SU-DHL-6 (cell line): ENCODE measurements around the gene DBN1.

Source experiments
- H2AFZ ChIP-seq: fragments of 200-600 bp; sonication (generic); 2 replicates; pipeline ENCODE4 v1.6.1; 2014; ENCODE audit warnings: low read depth, mild to moderate bottlenecking, moderate library complexity, mixed read lengths, antibody characterized with exemption, low read length; ENCODE audit not compliant: severe bottlenecking
- H3F3A ChIP-seq: fragments of 200-600 bp; shearing (Covaris generic); 2 replicates; pipeline ENCODE4 v1.6.0; 2016; ENCODE audit warnings: antibody characterized with exemption, mild to moderate bottlenecking; ENCODE audit not compliant: insufficient read depth
- H3K27ac ChIP-seq: fragments of 200-600 bp; sonication (generic); 2 replicates; pipeline ENCODE4 v1.5.1; 2016; ENCODE audit warnings: low read depth, mild to moderate bottlenecking, low read length, moderate library complexity, mixed read lengths
- H3K27me3 ChIP-seq: fragments of 200-600 bp; sonication (generic), shearing (Covaris generic); 2 replicates; pipeline ENCODE4 v1.6.0; 2014; ENCODE audit warnings: mild to moderate bottlenecking, low read length
- H3K36me3 ChIP-seq: fragments of 200-600 bp; sonication (generic); 2 replicates; pipeline ENCODE4 v1.6.1; 2014; ENCODE audit warnings: mild to moderate bottlenecking, low read length, mixed read lengths
- H3K4me2 ChIP-seq: fragments of 300-600, 200-600 bp; shearing (Covaris generic), sonication (generic); 2 replicates; pipeline ENCODE4 v1.6.0; 2014; ENCODE audit warnings: low read length, low read depth, mild to moderate bottlenecking; ENCODE audit not compliant: poor library complexity, severe bottlenecking
- H3K4me3 ChIP-seq: fragments of 200-600 bp; sonication (generic); 2 replicates; pipeline ENCODE4 v1.5.1; 2014; ENCODE audit warnings: antibody characterized with exemption, low read length, mild to moderate bottlenecking, mixed read lengths; ENCODE audit not compliant: insufficient read depth, poor library complexity, severe bottlenecking
- H3K79me2 ChIP-seq: fragments of 200-600 bp; sonication (generic); 2 replicates; pipeline ENCODE4 v1.6.1; 2014; ENCODE audit warnings: mild to moderate bottlenecking, low read length, moderate library complexity; ENCODE audit not compliant: insufficient read depth
- H3K9ac ChIP-seq: fragments of 200-600 bp; sonication (generic); 2 replicates; pipeline ENCODE4 v1.7.0; 2014; ENCODE audit warnings: mild to moderate bottlenecking, low read length
- H3K9me2 ChIP-seq: fragments of 200-600 bp; sonication (generic); replicated peaks from 2 replicates; pipeline ENCODE4 v1.6.1; 2014; ENCODE audit warnings: low read length; ENCODE audit not compliant: insufficient read depth
- H3K9me3 ChIP-seq: fragments of 200-600 bp; sonication (generic); 2 replicates; pipeline ENCODE4 v1.6.1; 2014; ENCODE audit warnings: low read length, mixed read lengths; ENCODE audit not compliant: insufficient read depth
- H4K20me1 ChIP-seq: fragments of 200-600 bp; sonication (generic); 2 replicates; pipeline ENCODE4 v1.6.1; 2014; ENCODE audit warnings: low read depth, mild to moderate bottlenecking, antibody characterized with exemption, low read length, moderate library complexity, mixed read lengths
- EZH2phosphoT487 ChIP-seq: fragments of 200-600 bp; sonication (generic), shearing (Covaris generic); conservative IDR thresholded peaks from 2 replicates; pipeline ENCODE4 v1.6.1; 2018; ENCODE audit warnings: mild to moderate bottlenecking, antibody characterized with exemption, low read length, moderate library complexity, mixed read lengths
- TF ChIP-seq, protein P1 (sequence below): fragments of 200-600 bp; sonication (generic); IDR thresholded peaks from one replicate; pipeline ENCODE4 v1.5.1; 2017; ENCODE audit warnings: antibody characterized with exemption, mild to moderate bottlenecking, low read length, moderate library complexity; ENCODE audit not compliant: insufficient read depth, poor library complexity, severe bottlenecking

The DBN1 gene

DNA sequence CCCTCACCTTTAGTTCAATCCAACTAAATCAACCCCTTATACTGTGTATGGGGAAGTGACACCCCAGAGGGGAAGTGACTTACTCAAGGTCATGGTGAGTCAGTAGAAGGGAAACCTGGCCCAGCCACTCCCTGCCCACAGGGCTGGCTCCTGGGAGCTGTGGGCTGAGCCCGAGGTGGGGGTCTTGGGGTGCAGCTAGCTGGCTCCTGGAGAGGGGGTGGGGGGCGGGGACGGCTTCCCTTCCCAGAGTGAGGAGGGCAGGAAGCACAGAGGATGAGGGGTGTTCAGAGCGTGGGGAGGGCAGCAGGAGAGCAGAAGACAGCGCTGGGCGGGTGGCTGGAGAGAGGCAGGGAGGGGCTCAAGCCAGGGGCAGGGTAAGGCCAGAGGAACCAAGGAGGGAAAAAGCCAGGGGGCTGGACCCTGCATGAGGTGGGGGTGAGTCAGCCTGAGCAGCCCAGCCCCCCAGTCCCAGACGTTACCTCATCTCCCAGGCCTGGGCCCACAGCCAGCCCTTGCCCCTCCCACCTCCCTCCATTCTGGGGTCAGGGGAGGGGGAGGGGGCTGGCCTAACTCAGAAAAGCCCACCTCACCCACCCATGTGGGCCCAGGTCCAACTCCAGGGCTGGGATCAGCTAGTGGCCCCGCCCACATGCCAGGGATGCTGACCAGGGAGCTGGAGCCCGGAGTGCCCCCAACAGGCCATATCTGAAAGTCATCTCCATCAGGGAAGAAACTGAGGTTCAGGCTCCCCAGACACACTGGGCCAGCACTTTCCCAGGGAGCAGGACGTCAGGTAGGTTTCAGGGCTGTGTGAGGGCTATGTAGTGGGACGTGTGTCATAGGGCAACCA is 21.1 kb upstream of the DBN1 start:
- Histone ChIP-seq H3K4me2 (no peak overlapping the region), H3K27me3 (no peaks in the 10 kb centered on the region), H3K27ac (peak overlapping the region; percentile 47), H3K79me2 (no peaks in the 10 kb centered on the region), H3K4me3 (no peak overlapping the region), H4K20me1 (no peaks in the 10 kb centered on the region), H3K9ac (no peak overlapping the region), H3K9me2 (no peaks in the 10 kb centered on the region), H2AFZ (no peak overlapping the region), H3F3A (peaks cover 5% of the 10 kb centered on the region; the same call in 1 of the 2 replicates), H3K36me3 (no peaks in the 10 kb centered on the region), H3K9me3 (no peaks in the 10 kb centered on the region)
- TF ChIP-seq, protein P1, sequence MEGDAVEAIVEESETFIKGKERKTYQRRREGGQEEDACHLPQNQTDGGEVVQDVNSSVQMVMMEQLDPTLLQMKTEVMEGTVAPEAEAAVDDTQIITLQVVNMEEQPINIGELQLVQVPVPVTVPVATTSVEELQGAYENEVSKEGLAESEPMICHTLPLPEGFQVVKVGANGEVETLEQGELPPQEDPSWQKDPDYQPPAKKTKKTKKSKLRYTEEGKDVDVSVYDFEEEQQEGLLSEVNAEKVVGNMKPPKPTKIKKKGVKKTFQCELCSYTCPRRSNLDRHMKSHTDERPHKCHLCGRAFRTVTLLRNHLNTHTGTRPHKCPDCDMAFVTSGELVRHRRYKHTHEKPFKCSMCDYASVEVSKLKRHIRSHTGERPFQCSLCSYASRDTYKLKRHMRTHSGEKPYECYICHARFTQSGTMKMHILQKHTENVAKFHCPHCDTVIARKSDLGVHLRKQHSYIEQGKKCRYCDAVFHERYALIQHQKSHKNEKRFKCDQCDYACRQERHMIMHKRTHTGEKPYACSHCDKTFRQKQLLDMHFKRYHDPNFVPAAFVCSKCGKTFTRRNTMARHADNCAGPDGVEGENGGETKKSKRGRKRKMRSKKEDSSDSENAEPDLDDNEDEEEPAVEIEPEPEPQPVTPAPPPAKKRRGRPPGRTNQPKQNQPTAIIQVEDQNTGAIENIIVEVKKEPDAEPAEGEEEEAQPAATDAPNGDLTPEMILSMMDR, result no peak
- no peak for TF ChIP-seq EZH2phosphoT487

DNA sequence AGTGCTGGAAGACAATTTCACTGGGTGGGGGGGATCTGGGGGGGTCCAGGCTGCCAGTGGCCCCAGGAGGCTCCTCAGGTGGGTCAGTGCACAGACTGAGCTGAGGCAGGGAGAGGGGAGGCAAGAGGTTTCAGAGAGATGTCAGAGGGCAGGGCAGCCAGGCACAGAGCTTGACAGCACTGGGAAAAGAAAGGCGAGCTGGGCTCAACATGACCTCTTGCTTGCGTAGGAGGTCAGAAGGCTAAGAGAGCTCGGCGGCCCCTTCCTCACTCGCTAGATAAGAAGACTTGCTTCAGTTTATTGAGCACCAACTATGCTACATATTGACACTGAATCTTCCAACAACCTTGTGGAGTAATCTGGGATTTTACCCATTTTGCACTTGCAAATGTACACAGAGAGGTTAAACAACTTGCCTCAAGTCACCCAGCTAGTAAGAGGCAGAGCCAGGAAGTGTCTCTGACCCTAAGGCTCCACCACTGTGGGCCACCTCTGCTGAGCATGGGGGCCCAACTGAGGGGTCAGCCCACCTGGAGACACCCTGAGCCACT is 20.4 kb upstream of the DBN1 start:
- H3K9me3 ChIP-seq, result no peaks in the 10 kb centered on the region
- H3K4me3 ChIP-seq, result no peak overlapping the region
- H3K9me2 ChIP-seq, result no peaks in the 10 kb centered on the region
- no peaks in the 10 kb centered on the region for H3K36me3 ChIP-seq
- TF ChIP-seq EZH2phosphoT487, result no peak
- TF ChIP-seq, protein P1, result no peak
- no peaks in the 10 kb centered on the region for H3K79me2 ChIP-seq
- no peaks in the 10 kb centered on the region for H3K27me3 ChIP-seq
- H3K9ac ChIP-seq, result no peak overlapping the region
- no peak overlapping the region for H2AFZ ChIP-seq
- H4K20me1 ChIP-seq, result no peaks in the 10 kb centered on the region
- H3F3A ChIP-seq, result peaks cover 5% of the 10 kb centered on the region; the same call in 1 of the 2 replicates
- no peak overlapping the region for H3K4me2 ChIP-seq
- peak overlapping the region; percentile 47 for H3K27ac ChIP-seq

DNA sequence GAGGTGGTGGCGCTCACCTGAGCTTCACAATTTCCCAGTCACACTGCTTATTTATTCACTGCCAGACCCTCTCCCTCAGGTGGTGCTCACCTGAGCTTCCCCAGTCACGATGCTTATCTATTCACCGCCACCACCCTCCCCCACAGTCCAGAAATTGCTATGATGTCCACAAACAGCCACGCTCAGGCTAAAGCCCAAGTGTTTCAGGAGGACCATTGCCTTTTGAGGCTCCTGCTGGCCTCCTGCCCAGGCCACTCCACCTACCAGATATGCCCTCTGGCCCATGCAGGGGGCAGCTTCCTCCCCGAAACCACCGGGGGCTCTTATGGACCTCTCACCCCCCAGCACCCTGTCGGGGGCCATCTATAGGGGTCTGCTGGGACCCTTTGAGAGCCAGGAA is 19.4 kb upstream of the DBN1 start:
- no peak overlapping the region for H3K4me3 ChIP-seq
- no peaks in the 10 kb centered on the region for H3K79me2 ChIP-seq
- H3F3A ChIP-seq, result peaks cover 5% of the 10 kb centered on the region; the same call in 1 of the 2 replicates
- H3K27me3 ChIP-seq, result no peaks in the 10 kb centered on the region
- no peak overlapping the region for H3K4me2 ChIP-seq
- TF ChIP-seq, protein P1, result no peak
- no peak for TF ChIP-seq EZH2phosphoT487
- H3K27ac ChIP-seq, result no peak overlapping the region
- no peaks in the 10 kb centered on the region for H3K36me3 ChIP-seq
- H3K9me2 ChIP-seq, result no peaks in the 10 kb centered on the region
- H3K9ac ChIP-seq, result no peak overlapping the region
- H4K20me1 ChIP-seq, result no peaks in the 10 kb centered on the region
- H2AFZ ChIP-seq, result no peak overlapping the region
- H3K9me3 ChIP-seq, result no peaks in the 10 kb centered on the region
